Measurements from ENCODE around the gene ZNF609.

DNA sequence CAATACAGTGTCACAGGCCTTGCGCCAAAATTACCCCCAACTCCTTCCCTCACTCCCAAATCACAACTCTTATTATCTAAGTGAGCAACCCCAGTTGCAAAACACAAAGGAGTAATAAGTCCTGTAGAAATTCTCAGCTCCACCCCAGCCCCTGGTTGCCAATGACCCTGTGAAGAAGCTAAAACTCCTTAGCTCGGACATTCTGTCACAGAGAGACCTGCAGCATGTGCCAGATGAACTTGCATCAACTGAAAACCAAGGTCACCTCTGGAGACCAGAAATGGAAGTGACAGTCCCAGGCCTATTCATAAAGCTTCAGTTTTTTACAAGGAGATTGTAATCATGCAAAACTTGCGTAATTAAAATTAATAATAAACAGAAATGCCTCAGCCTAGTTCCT is 259.8 kb downstream of the ZNF609 start:
- TF ChIP-seq ESRRG (CRISPR knock-in tag; IDR thresholded peaks at IDR 0.05) (no peak), ZNF8 (CRISPR knock-in tag; IDR thresholded peaks at IDR 0.05) (no peak)
- TF ChIP-seq, protein P1, sequence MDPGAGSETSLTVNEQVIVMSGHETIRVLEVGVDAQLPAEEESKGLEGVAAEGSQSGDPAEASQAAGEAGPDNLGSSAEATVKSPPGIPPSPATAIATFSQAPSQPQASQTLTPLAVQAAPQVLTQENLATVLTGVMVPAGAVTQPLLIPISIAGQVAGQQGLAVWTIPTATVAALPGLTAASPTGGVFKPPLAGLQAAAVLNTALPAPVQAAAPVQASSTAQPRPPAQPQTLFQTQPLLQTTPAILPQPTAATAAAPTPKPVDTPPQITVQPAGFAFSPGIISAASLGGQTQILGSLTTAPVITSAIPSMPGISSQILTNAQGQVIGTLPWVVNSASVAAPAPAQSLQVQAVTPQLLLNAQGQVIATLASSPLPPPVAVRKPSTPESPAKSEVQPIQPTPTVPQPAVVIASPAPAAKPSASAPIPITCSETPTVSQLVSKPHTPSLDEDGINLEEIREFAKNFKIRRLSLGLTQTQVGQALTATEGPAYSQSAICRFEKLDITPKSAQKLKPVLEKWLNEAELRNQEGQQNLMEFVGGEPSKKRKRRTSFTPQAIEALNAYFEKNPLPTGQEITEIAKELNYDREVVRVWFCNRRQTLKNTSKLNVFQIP (CRISPR knock-in tag; IDR thresholded peaks at IDR 0.05; ENCODE audit: borderline replicate concordance, low read depth): no peak

All from SK-N-SH treated with all-trans-retinoic acid at 6 μM for 48 hours (cell line).